Breast epithelium (tissue), 4 donors: Measurements from ENCODE around the gene AMD1. TPM values are rescaled to one million over a fixed set of nuclear protein-coding genes. Genes with fewer than 3 reads are reported as not detected.
"Not testable (repeated sequence)": the region's sequence is repeated elsewhere in the genome, so short reads cannot be mapped to it uniquely, and the experiment has no call there.

ENCODE experiments used
- DNase-seq, 2 donors: peaks; one replicate each; pipeline ENCODE4 v3.0.0-alpha.2; 2019; ENCODE audit warnings: low spot score in 2 of 2
- H3K27ac ChIP-seq, 2 donors: fragments of 200-600 bp; sonication (generic) in 1 of 2; one replicate each; pipeline ENCODE4 v1.5.1; 2016 to 2019; ENCODE audit warnings: mild to moderate bottlenecking in 1 of 2
- H3K27me3 ChIP-seq, 2 donors: fragments of 200-600 bp; sonication (generic) in 1 of 2; one replicate each; pipeline versions ENCODE4 v1.5.1 to v1.6.0; 2017 to 2019; ENCODE audit warnings: control low read depth in 1 of 2, mild to moderate bottlenecking in 1 of 2
- H3K36me3 ChIP-seq: fragments of 200-600 bp; one replicate; pipeline ENCODE4 v1.5.1; 2019
- H3K4me1 ChIP-seq, 2 donors: fragments of 200-600 bp; sonication (generic); one replicate each; pipeline ENCODE4 v1.5.1; 2016 to 2019; ENCODE audit warnings: control low read depth in 1 of 2
- H3K4me3 ChIP-seq, 3 donors: fragments of 200-600 bp; sonication (generic); 1 replicate in 2 of 3; 2 replicates in 1 of 3; pipeline ENCODE4 v1.5.1; 2016 to 2019; ENCODE audit warnings: mild to moderate bottlenecking in 3 of 3, moderate library complexity in 2 of 3
- H3K9me3 ChIP-seq, 2 donors: fragments of 200-600 bp; sonication (generic) in 1 of 2; one replicate each; pipeline ENCODE4 v1.5.1; 2016 to 2019; ENCODE audit warnings: control low read depth in 1 of 2
- CTCF ChIP-seq, 3 donors: fragments of 450-650 bp; IDR thresholded peaks; one replicate each; pipeline ENCODE4 v1.5.1; 2016 to 2017; ENCODE audit warnings: antibody characterized with exemption in 3 of 3, mild to moderate bottlenecking in 3 of 3, moderate library complexity in 3 of 3
- POLR2A ChIP-seq: fragments of 450-650 bp; IDR thresholded peaks from one replicate; pipeline ENCODE4 v1.6.1; 2016; ENCODE audit warnings: antibody characterized with exemption, mild to moderate bottlenecking, moderate library complexity
- POLR2AphosphoS5 ChIP-seq, 3 donors: sonication (generic); formaldehyde crosslinking; IDR thresholded peaks; one replicate each; pipeline ENCODE4 v1.6.1; 2017; ENCODE audit warnings: antibody characterized with exemption in 3 of 3
- intact Hi-C: fragments of 100-400 bp; cut with DNase I; formaldehyde crosslinking; loops from one replicate; pipeline ENCODE4 v1.15.1; 2023; ENCODE audit warnings: low total_unique reads
- total RNA-seq, 3 donors: library from RNA; depleted of rRNA; stranded (reverse); fragments of >200 nt; gene quantifications; one replicate each; pipeline ENCODE4 v1.1.0, GENCODE V29; 2016

The AMD1 gene
- total RNA-seq, 3 donors from 2014 or later: 50.2 to 74.8 (median 73.4) TPM

DNA sequence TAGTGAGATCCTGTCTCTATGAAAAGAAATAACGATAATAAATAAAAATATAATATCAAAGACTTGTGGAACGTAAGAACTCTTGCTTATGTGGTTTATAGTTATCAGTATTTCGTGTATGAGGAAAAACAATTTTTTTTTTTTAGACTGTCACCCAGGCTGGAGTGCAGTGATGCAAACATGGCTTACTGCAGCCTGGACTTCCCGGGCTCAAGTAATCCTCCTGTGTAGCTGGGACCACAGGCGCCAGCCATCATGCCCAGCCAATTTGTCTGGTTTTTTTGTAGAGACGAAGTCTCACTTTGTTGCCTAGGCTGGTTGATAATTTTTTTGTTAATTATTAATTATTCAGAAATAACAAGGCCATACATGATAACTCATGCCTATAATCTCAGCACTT lies 40.8 kb upstream of the AMD1 start:
- intact Hi-C loops: no loop called here
- no peak for TF ChIP-seq POLR2A
- TF ChIP-seq POLR2AphosphoS5 (IDR thresholded peaks at IDR 0.05): no peak
- TF ChIP-seq CTCF (IDR thresholded peaks at IDR 0.05): no peak
- Histone ChIP-seq H3K27me3 (no peaks in the 10 kb centered on the region), H3K36me3 (no peaks in the 10 kb centered on the region), H3K4me1 (no peaks in the 10 kb centered on the region), H3K4me3 (no peak overlapping the region), H3K9me3 (no peaks in the 10 kb centered on the region), H3K27ac (no peak overlapping the region)
- no peak for DNase-seq

GRCh38 chr6:110835751-110836150 lies 38.8 kb upstream of the AMD1 start:
- H3K4me1 ChIP-seq, H3K4me3 ChIP-seq, intact Hi-C loops, H3K27ac ChIP-seq, DNase-seq, H3K36me3 ChIP-seq, H3K9me3 ChIP-seq, H3K27me3 ChIP-seq: not testable (repeated sequence)

- no peaks in the 10 kb centered on the region for H3K4me1 ChIP-seq
- no peaks in the 10 kb centered on the region for H3K27me3 ChIP-seq
- TF ChIP-seq POLR2A (no peak), CTCF (IDR thresholded peaks at IDR 0.05) (no peak), POLR2AphosphoS5 (IDR thresholded peaks at IDR 0.05) (no peak)
- H3K4me3 ChIP-seq: no peak overlapping the region
- intact Hi-C loops: no loop called here
- no peak overlapping the region for H3K27ac ChIP-seq
- no peaks in the 10 kb centered on the region for H3K36me3 ChIP-seq
- no peak for DNase-seq
- no peaks in the 10 kb centered on the region for H3K9me3 ChIP-seq
These were observed 33.3 kb upstream of the AMD1 start for GRCh38 chr6:110841266-110841665.

DNA sequence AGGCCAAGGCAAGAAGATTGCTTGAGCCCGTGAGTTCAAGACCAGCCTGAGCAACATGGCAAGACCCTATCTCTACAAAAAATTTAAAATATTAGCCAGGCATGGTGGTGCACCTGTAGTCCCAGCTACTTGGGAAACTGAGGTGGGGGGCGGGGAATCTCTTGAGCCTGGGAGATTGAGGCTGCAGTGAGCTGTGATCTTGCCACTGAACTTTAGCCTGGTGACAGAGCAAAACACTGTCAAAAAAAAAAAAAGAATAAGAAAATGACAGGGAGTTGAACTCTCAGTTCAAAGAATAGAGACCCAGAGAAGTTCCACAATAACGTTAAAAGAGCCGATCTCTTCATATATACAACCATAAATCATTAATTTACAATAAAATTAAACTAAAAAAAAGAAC lies 24.8 kb upstream of the AMD1 start:
- Histone ChIP-seq H3K4me1 (no peaks in the 10 kb centered on the region), H3K36me3 (no peaks in the 10 kb centered on the region), H3K4me3 (no peak overlapping the region), H3K27me3 (no peaks in the 10 kb centered on the region), H3K9me3 (no peaks in the 10 kb centered on the region), H3K27ac (no peak overlapping the region)
- no peak for TF ChIP-seq POLR2A
- TF ChIP-seq POLR2AphosphoS5 (IDR thresholded peaks at IDR 0.05): no peak
- no peak for TF ChIP-seq CTCF (IDR thresholded peaks at IDR 0.05)
- no peak for DNase-seq
- intact Hi-C loops: no loop called here

DNA sequence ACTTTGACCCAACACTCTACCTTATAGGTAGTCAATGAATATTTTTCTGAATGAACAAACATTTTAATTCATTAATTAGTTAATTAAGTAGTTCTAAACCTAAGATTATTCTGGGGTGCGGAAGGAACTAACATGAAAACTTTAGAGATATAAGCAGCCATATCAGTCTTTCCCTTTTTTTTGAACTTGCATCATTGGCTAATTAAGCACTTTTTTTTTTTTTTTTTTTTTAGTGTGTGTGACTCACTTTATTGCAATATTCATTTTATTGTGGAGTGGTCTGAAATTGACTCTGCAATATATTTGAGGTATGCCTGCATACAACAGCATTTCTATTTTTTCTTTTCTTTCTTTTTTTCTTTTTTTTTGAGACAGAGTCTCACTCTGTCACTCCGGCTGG lies 21.8 kb upstream of the AMD1 start:
- no peaks in the 10 kb centered on the region for H3K27me3 ChIP-seq
- H3K9me3 ChIP-seq: no peaks in the 10 kb centered on the region
- no peak for DNase-seq
- no peak overlapping the region for H3K4me3 ChIP-seq
- TF ChIP-seq CTCF (IDR thresholded peaks at IDR 0.05) (no peak), POLR2A (no peak), POLR2AphosphoS5 (IDR thresholded peaks at IDR 0.05) (no peak)
- no peak overlapping the region for H3K27ac ChIP-seq
- H3K4me1 ChIP-seq: no peaks in the 10 kb centered on the region
- intact Hi-C loops: no loop called here
- H3K36me3 ChIP-seq: no peaks in the 10 kb centered on the region
